ENCODE results near the gene SHROOM3. TPM values are rescaled to one million over a fixed set of nuclear protein-coding genes. Genes with fewer than 3 reads are reported as not detected.

SHROOM3 gene
- total RNA-seq, 6 donors from 2014 or later, result 62.3 to 216 (median 116) TPM

GRCh38 chr4:76626686-76627465, 191.8 kb downstream of the SHROOM3 start:
- Histone ChIP-seq H3K4me1 (peaks cover 0 to 25% (median 11%) of the 10 kb centered on the region in 4 donors), H3K36me3 (no peaks in the 10 kb centered on the region), H3K27ac (no peak overlapping the region), H3K4me3 (no peak overlapping the region), H3K9me3 (no peaks in the 10 kb centered on the region), H3K27me3 (no peaks in the 10 kb centered on the region)
- WGBS, 2 donors, result 89 to 90% methylated on average over 5 of the region's 5 CpGs
- DNase-seq, result no peak
- TF ChIP-seq POLR2A (IDR thresholded peaks at IDR 0.05) (no peak), EP300 (IDR thresholded peaks at IDR 0.05) (no peak), CTCF (IDR thresholded peaks at IDR 0.05) (no peak), POLR2AphosphoS5 (IDR thresholded peaks at IDR 0.05) (no peak)
- ATAC-seq (ENCODE audit: low FRiP score in 2 of 2), result no peak

GRCh38 chr4:76628251-76628650, 193.2 kb downstream of the SHROOM3 start:
- ATAC-seq (ENCODE audit: low FRiP score in 2 of 2) (no peak), DNase-seq (no peak)
- Histone ChIP-seq H3K27me3 (no peaks in the 10 kb centered on the region), H3K4me3 (no peak overlapping the region), H3K9me3 (no peaks in the 10 kb centered on the region), H3K27ac (no peak overlapping the region), H3K36me3 (no peaks in the 10 kb centered on the region), H3K4me1 (peaks cover 0 to 18% (median 6%) of the 10 kb centered on the region in 4 donors)
- WGBS, 2 donors, result 41 to 55% methylated on average over 1 of the region's 1 CpG
- no peak for TF ChIP-seq POLR2AphosphoS5 (IDR thresholded peaks at IDR 0.05)
- TF ChIP-seq EP300 (IDR thresholded peaks at IDR 0.05), result no peak
- TF ChIP-seq CTCF (IDR thresholded peaks at IDR 0.05), result no peak
- TF ChIP-seq POLR2A (IDR thresholded peaks at IDR 0.05), result no peak

- Histone ChIP-seq H3K27me3 (no peaks in the 10 kb centered on the region), H3K9me3 (no peaks in the 10 kb centered on the region), H3K4me1 (peaks cover 4 to 17% (median 13%) of the 10 kb centered on the region in 4 donors), H3K36me3 (no peaks in the 10 kb centered on the region), H3K27ac (no peak overlapping the region), H3K4me3 (no peak overlapping the region)
- no peak for TF ChIP-seq EP300 (IDR thresholded peaks at IDR 0.05)
- no peak for TF ChIP-seq POLR2AphosphoS5 (IDR thresholded peaks at IDR 0.05)
- TF ChIP-seq POLR2A (IDR thresholded peaks at IDR 0.05), result no peak
- no peak for TF ChIP-seq CTCF (IDR thresholded peaks at IDR 0.05)
- ATAC-seq (ENCODE audit: low FRiP score in 2 of 2) (no peak), DNase-seq (no peak)
- WGBS, 2 donors, result 93 to 100% methylated on average over 1 of the region's 1 CpG
Observed at GRCh38 chr4:76630741-76631140, 195.7 kb downstream of the SHROOM3 start.

GRCh38 chr4:76634220-76634619, 199.2 kb downstream of the SHROOM3 start:
- Histone ChIP-seq H3K27ac (no peak overlapping the region), H3K27me3 (no peaks in the 10 kb centered on the region), H3K36me3 (no peaks in the 10 kb centered on the region), H3K9me3 (no peaks in the 10 kb centered on the region), H3K4me1 (peaks cover 8 to 19% (median 14%) of the 10 kb centered on the region in 4 donors), H3K4me3 (no peak overlapping the region)
- WGBS, 2 donors, result 22% methylated on average over 3 of the region's 3 CpGs
- TF ChIP-seq POLR2A (IDR thresholded peaks at IDR 0.05) (no peak), POLR2AphosphoS5 (IDR thresholded peaks at IDR 0.05) (peak in 1 of 2 donors; percentile 42), EP300 (IDR thresholded peaks at IDR 0.05) (peak in 1 of 4 donors; percentile 30), CTCF (IDR thresholded peaks at IDR 0.05) (no peak)
- DNase-seq (no peak), ATAC-seq (ENCODE audit: low FRiP score in 2 of 2) (no peak)
